ENCODE results near the gene CCDC83.

The CCDC83 gene

GRCh38 chr11:85855341-85855656, at the start of gene CCDC83:
Gene CCDC83 (plus strand): TSS chr11:85855383. CDS start chr11:85865124, 9,741 bp downstream.
- DNase-seq: no peak

GRCh38 chr11:85805387-85805786, 49.8 kb upstream of the CCDC83 start:
- DNase-seq: no peak

GRCh38 chr11:85806016-85806415, 49.2 kb upstream of the CCDC83 start:
- no peak for DNase-seq

- no peak for DNase-seq
These were observed 48.3 kb upstream of the CCDC83 start for GRCh38 chr11:85806876-85807275.

GRCh38 chr11:85809191-85809590, 46.0 kb upstream of the CCDC83 start:
- DNase-seq: no peak

- DNase-seq: peak in 1 of 2 donors; percentile 50
These were observed 45.3 kb upstream of the CCDC83 start for GRCh38 chr11:85809863-85810262.

GRCh38 chr11:85810521-85810870, 44.7 kb upstream of the CCDC83 start:
- DNase-seq: no peak

- peak in 1 of 2 donors; percentile 7 for DNase-seq
These were observed 44.1 kb upstream of the CCDC83 start, which contains the start of gene SYTL2 for GRCh38 chr11:85810871-85811611. Gene SYTL2 (minus strand): TSS chr11:85811141. CDS start chr11:85757725, 53,416 bp downstream.

GRCh38 chr11:85811624-85812023, 43.6 kb upstream of the CCDC83 start:
- no peak for DNase-seq

GRCh38 chr11:85813721-85814120, 41.5 kb upstream of the CCDC83 start:
- DNase-seq: no peak

GRCh38 chr11:85815186-85815931, 39.8 kb upstream of the CCDC83 start:
- DNase-seq: no peak

- no peak for DNase-seq
These were observed 35.7 kb upstream of the CCDC83 start for GRCh38 chr11:85819441-85819840.

- no peak for DNase-seq
These were observed 33.5 kb upstream of the CCDC83 start for GRCh38 chr11:85821636-85822035.

GRCh38 chr11:85822814-85823213, 32.4 kb upstream of the CCDC83 start:
- DNase-seq: no peak

- DNase-seq: no peak
These were observed 31.4 kb upstream of the CCDC83 start for GRCh38 chr11:85823816-85824215.

GRCh38 chr11:85825616-85826015, 29.6 kb upstream of the CCDC83 start:
- no peak for DNase-seq

GRCh38 chr11:85826116-85826855, 28.9 kb upstream of the CCDC83 start:
- DNase-seq: no peak

- DNase-seq: no peak
These were observed 27.2 kb upstream of the CCDC83 start for GRCh38 chr11:85827748-85828639.

GRCh38 chr11:85828640-85828978, 26.6 kb upstream of the CCDC83 start:
- no peak for DNase-seq

- no peak for DNase-seq
These were observed 26.0 kb upstream of the CCDC83 start for GRCh38 chr11:85829172-85829571.

GRCh38 chr11:85831050-85831449, 24.1 kb upstream of the CCDC83 start:
- no peak for DNase-seq

- DNase-seq: no peak
These were observed 19.9 kb upstream of the CCDC83 start for GRCh38 chr11:85835263-85835662.

- DNase-seq: no peak
These were observed 19.5 kb upstream of the CCDC83 start for GRCh38 chr11:85835729-85836128.

Data from bone marrow (tissue), 2 donors.